DMS153 (cell line): ENCODE measurements around the gene FOXS1.
A peak's percentile ranks its signal among the peaks of the same experiment; 100 is the strongest.

Experiments used
- DNase-seq: peaks from one replicate; lab custom pipeline; 2025; lab: John Stamatoyannopoulos, UW

FOXS1 gene

GRCh38 chr20:31861135-31861384, 15.7 kb upstream of the FOXS1 start:
- DNase-seq = no peak

- no peak for DNase-seq
These were observed 15.2 kb upstream of the FOXS1 start for GRCh38 chr20:31860390-31861134.

- DNase-seq = no peak
These were observed 14.6 kb upstream of the FOXS1 start for GRCh38 chr20:31859998-31860380.

GRCh38 chr20:31859266-31859997, 14.0 kb upstream of the FOXS1 start:
- DNase-seq = no peak

GRCh38 chr20:31858760-31859083, 13.3 kb upstream of the FOXS1 start:
- DNase-seq = no peak

GRCh38 chr20:31857861-31858759, 12.7 kb upstream of the FOXS1 start:
- no peak for DNase-seq

GRCh38 chr20:31856516-31856915, 11.1 kb upstream of the FOXS1 start:
- no peak for DNase-seq

- no peak for DNase-seq
These were observed 8.1 kb upstream of the FOXS1 start for GRCh38 chr20:31853481-31853880.

- DNase-seq = no peak
These were observed 6.0 kb upstream of the FOXS1 start for GRCh38 chr20:31851240-31851955.

- peak; percentile 40 for DNase-seq
These were observed 4.0 kb upstream of the FOXS1 start for GRCh38 chr20:31849306-31849930.

- DNase-seq = no peak
These were observed 2.9 kb upstream of the FOXS1 start for GRCh38 chr20:31848088-31848999.

- DNase-seq = no peak
These were observed 1.4 kb upstream of the FOXS1 start for GRCh38 chr20:31846793-31847138.

- no peak for DNase-seq
These were observed 586 bp downstream of the FOXS1 start for GRCh38 chr20:31844737-31845299.

GRCh38 chr20:31843881-31844280, 1.5 kb downstream of the FOXS1 start:
- DNase-seq = no peak

GRCh38 chr20:31843288-31843687, 2.1 kb downstream of the FOXS1 start:
- DNase-seq = no peak

GRCh38 chr20:31842471-31843157, 2.8 kb downstream of the FOXS1 start:
- no peak for DNase-seq

- no peak for DNase-seq
These were observed 3.5 kb downstream of the FOXS1 start for GRCh38 chr20:31841928-31842327.

- DNase-seq = no peak
These were observed 4.2 kb downstream of the FOXS1 start for GRCh38 chr20:31840906-31841816.
